ENCODE results near the gene SLC16A8. TPM values are rescaled to one million over a fixed set of nuclear protein-coding genes. Genes with fewer than 3 reads are reported as not detected.
A peak's percentile ranks its signal among the peaks of the same experiment; 100 is the strongest.
"Not testable (repeated sequence)": the region's sequence is repeated elsewhere in the genome, so short reads cannot be mapped to it uniquely, and the experiment has no call there.

Gene SLC16A8
- total RNA-seq, 2 donors from 2014 or later = 0.57 to 1.1 TPM

DNA sequence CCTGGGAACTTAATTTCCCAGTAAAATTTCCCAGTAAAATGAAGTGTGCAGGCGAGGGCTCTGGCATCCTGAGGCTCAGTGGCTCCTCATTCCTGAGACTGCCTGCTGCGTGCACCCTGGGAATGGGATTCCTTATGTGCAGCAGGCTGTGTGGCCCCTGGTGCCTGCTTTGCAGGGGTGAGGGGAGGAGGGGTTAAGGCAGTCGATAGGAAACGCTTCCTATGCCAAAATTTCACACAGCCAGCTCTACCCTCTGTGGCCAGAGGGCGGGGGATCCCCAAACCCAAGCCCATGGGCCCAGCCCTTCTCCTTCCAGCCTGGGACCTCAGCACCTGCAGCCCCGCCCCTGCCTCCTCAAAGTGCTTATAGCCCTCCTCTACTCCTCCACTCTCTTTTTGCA lies 38.6 kb upstream of the SLC16A8 start:
- peak; percentile 50 for DNase-seq
- 76 to 89% methylated on average over 3 to 6 of the region's 6 CpGs for WGBS, 2 experiments (ENCODE audit: insufficient coverage in 1 of 2, insufficient read length in 1 of 2)
- H3K9me3 Mint-ChIP-seq = no peaks in the 10 kb centered on the region
- Histone ChIP-seq H3K27me3 (ENCODE audit: control insufficient read depth, insufficient read depth, low read length, poor library complexity, severe bottlenecking) (no peaks in the 10 kb centered on the region), H3K9ac (ENCODE audit: extremely low read depth, low read length, poor library complexity, severe bottlenecking) (no peak overlapping the region), H3K36me3 (ENCODE audit: control insufficient read depth, insufficient read depth, low read length) (no peaks in the 10 kb centered on the region), H3K4me1 (ENCODE audit: control insufficient read depth, insufficient read depth, low read length) (no peaks in the 10 kb centered on the region), H3K27ac (ENCODE audit: low read depth, low read length) (no peak overlapping the region), H3K9me3 (ENCODE audit: control insufficient read depth, low read length) (no peaks in the 10 kb centered on the region), H3K4me3 (ENCODE audit: low read length) (no peak overlapping the region)
- H3K4me1 Mint-ChIP-seq = no peaks in the 10 kb centered on the region
- H3K27ac Mint-ChIP-seq = no peak overlapping the region
- H3K36me3 Mint-ChIP-seq (ENCODE audit: low read depth) = peaks cover 22% of the 10 kb centered on the region
- no peaks in the 10 kb centered on the region for H3K27me3 Mint-ChIP-seq (ENCODE audit: insufficient read depth)
- TF ChIP-seq, protein P1, sequence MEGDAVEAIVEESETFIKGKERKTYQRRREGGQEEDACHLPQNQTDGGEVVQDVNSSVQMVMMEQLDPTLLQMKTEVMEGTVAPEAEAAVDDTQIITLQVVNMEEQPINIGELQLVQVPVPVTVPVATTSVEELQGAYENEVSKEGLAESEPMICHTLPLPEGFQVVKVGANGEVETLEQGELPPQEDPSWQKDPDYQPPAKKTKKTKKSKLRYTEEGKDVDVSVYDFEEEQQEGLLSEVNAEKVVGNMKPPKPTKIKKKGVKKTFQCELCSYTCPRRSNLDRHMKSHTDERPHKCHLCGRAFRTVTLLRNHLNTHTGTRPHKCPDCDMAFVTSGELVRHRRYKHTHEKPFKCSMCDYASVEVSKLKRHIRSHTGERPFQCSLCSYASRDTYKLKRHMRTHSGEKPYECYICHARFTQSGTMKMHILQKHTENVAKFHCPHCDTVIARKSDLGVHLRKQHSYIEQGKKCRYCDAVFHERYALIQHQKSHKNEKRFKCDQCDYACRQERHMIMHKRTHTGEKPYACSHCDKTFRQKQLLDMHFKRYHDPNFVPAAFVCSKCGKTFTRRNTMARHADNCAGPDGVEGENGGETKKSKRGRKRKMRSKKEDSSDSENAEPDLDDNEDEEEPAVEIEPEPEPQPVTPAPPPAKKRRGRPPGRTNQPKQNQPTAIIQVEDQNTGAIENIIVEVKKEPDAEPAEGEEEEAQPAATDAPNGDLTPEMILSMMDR (conservative IDR thresholded peaks at IDR 0.05) = no peak
- H3K4me3 Mint-ChIP-seq = no peak overlapping the region

GRCh38 chr22:38120359-38121110 lies 36.6 kb upstream of the SLC16A8 start:
- no peak for DNase-seq
- H3K27me3 Mint-ChIP-seq (ENCODE audit: insufficient read depth) = no peaks in the 10 kb centered on the region
- no peaks in the 10 kb centered on the region for H3K27me3 ChIP-seq (ENCODE audit: control insufficient read depth, insufficient read depth, low read length, poor library complexity, severe bottlenecking)
- H3K9me3 ChIP-seq (ENCODE audit: control insufficient read depth, low read length) = no peaks in the 10 kb centered on the region
- no peak overlapping the region for H3K27ac Mint-ChIP-seq
- H3K4me3 ChIP-seq (ENCODE audit: low read length) = no peak overlapping the region
- no peaks in the 10 kb centered on the region for H3K4me1 ChIP-seq (ENCODE audit: control insufficient read depth, insufficient read depth, low read length)
- H3K9ac ChIP-seq (ENCODE audit: extremely low read depth, low read length, poor library complexity, severe bottlenecking) = no peak overlapping the region
- TF ChIP-seq, protein P1 (conservative IDR thresholded peaks at IDR 0.05) = no peak
- no peak overlapping the region for H3K27ac ChIP-seq (ENCODE audit: low read depth, low read length)
- 88 to 90% methylated on average over 16 to 28 of the region's 28 CpGs for WGBS, 2 experiments (ENCODE audit: insufficient coverage in 1 of 2, insufficient read length in 1 of 2)
- H3K9me3 Mint-ChIP-seq = no peaks in the 10 kb centered on the region
- peaks cover 22% of the 10 kb centered on the region for H3K36me3 Mint-ChIP-seq (ENCODE audit: low read depth)
- H3K4me3 Mint-ChIP-seq = no peak overlapping the region
- no peaks in the 10 kb centered on the region for H3K36me3 ChIP-seq (ENCODE audit: control insufficient read depth, insufficient read depth, low read length)
- no peaks in the 10 kb centered on the region for H3K4me1 Mint-ChIP-seq

GRCh38 chr22:38118747-38119146 lies 34.8 kb upstream of the SLC16A8 start:
- H3K27ac ChIP-seq (ENCODE audit: low read depth, low read length); H3K27me3 Mint-ChIP-seq (ENCODE audit: insufficient read depth); H3K4me3 Mint-ChIP-seq; H3K9me3 Mint-ChIP-seq; H3K27me3 ChIP-seq (ENCODE audit: control insufficient read depth, insufficient read depth, low read length, poor library complexity, severe bottlenecking); H3K4me1 Mint-ChIP-seq; H3K27ac Mint-ChIP-seq; H3K4me3 ChIP-seq (ENCODE audit: low read length); H3K9me3 ChIP-seq (ENCODE audit: control insufficient read depth, low read length); H3K4me1 ChIP-seq (ENCODE audit: control insufficient read depth, insufficient read depth, low read length); H3K36me3 ChIP-seq (ENCODE audit: control insufficient read depth, insufficient read depth, low read length); H3K9ac ChIP-seq (ENCODE audit: extremely low read depth, low read length, poor library complexity, severe bottlenecking); DNase-seq: not testable (repeated sequence)
- 71 to 93% methylated on average over 1 to 2 of the region's 2 CpGs for WGBS, 2 experiments (ENCODE audit: insufficient coverage in 1 of 2, insufficient read length in 1 of 2)
- peaks cover 16% of the 10 kb centered on the region for H3K36me3 Mint-ChIP-seq (ENCODE audit: low read depth)

All from endodermal cell (in vitro differentiated cells).